ENCODE measurements around the gene SDK1. TPM values are rescaled to one million over a fixed set of nuclear protein-coding genes. Genes with fewer than 3 reads are reported as not detected.

The SDK1 gene
- total RNA-seq, 1 experiment from 2014 or later, result 9.3 TPM

GRCh38 chr7:4124556-4125477 is 823.8 kb downstream of the SDK1 start:
- no peak overlapping the region for H3K27ac Mint-ChIP-seq
- peaks cover 14% of the 10 kb centered on the region for H3K36me3 Mint-ChIP-seq
- DNase-seq (ENCODE audit: low spot score) (no peak), ATAC-seq (no peak)
- no peak overlapping the region for H3K4me3 Mint-ChIP-seq
- no peaks in the 10 kb centered on the region for H3K4me1 Mint-ChIP-seq
- H3K9me3 Mint-ChIP-seq, result peaks cover 31% of the 10 kb centered on the region
- POLR2A ChIA-PET, result no interaction called here
- CTCF ChIA-PET, result no interaction called here
- H3K27me3 Mint-ChIP-seq (ENCODE audit: low read depth), result no peaks in the 10 kb centered on the region
- TF ChIP-seq NR1H2 (CRISPR knock-in tag; IDR thresholded peaks at IDR 0.05), result no peak
- no peak for TF ChIP-seq ERG (CRISPR knock-in tag; IDR thresholded peaks at IDR 0.05)
- TF ChIP-seq MYBL2 (CRISPR knock-in tag; IDR thresholded peaks at IDR 0.05), result no peak
- no peak for TF ChIP-seq AR (CRISPR knock-in tag; IDR thresholded peaks at IDR 0.05)

- Mint-ChIP-seq H3K4me3 (no peak overlapping the region), H3K36me3 (no peaks in the 10 kb centered on the region), H3K9me3 (peaks cover 14% of the 10 kb centered on the region), H3K4me1 (peaks cover 15% of the 10 kb centered on the region), H3K27me3 (ENCODE audit: low read depth) (no peaks in the 10 kb centered on the region), H3K27ac (no peak overlapping the region)
- POLR2A ChIA-PET, result interaction anchor here (0.6 kb wide), 1 partner anchor 19 kb away, joined by 3 read pairs; no protein-coding TSS in a partner anchor
- CTCF ChIA-PET, result interaction anchor here (1.7 kb wide), 1 partner anchor 25 kb away, joined by 5 read pairs; no protein-coding TSS in a partner anchor
- TF ChIP-seq GTF2I (CRISPR knock-in tag; conservative IDR thresholded peaks at IDR 0.05) (no peak), MYBL2 (CRISPR knock-in tag; IDR thresholded peaks at IDR 0.05) (no peak), ETV6 (CRISPR knock-in tag; IDR thresholded peaks at IDR 0.05) (no peak), JAZF1 (CRISPR knock-in tag; IDR thresholded peaks at IDR 0.05) (no peak), E2F1 (CRISPR knock-in tag; IDR thresholded peaks at IDR 0.05) (no peak), CDX4 (CRISPR knock-in tag; IDR thresholded peaks at IDR 0.05; ENCODE audit: borderline replicate concordance) (no peak), RORB (CRISPR knock-in tag; IDR thresholded peaks at IDR 0.05) (no peak), MLX (CRISPR knock-in tag; IDR thresholded peaks at IDR 0.05) (no peak), SP1 (CRISPR knock-in tag; conservative IDR thresholded peaks at IDR 0.05) (no peak), USF1 (CRISPR knock-in tag; IDR thresholded peaks at IDR 0.05) (no peak)
- ATAC-seq, result no peak
- no peak for DNase-seq (ENCODE audit: low spot score)
Observed at GRCh38 chr7:4127909-4128560, 827.0 kb downstream of the SDK1 start.

Measured in WTC11 (cell line).